Fibroblast of lung (primary cell): Measurements from ENCODE around the gene GRB10.

Experiments used
- EZH2 ChIP-seq: IDR thresholded peaks from 2 replicates; pipeline ENCODE4 v1.5.1; 2012; ENCODE audit warnings: low read length, control low read depth, mild to moderate bottlenecking; ENCODE audit errors: missing control alignments
- TF ChIP-seq, protein P1 (sequence below), 2 donors: IDR thresholded peaks in 1 of 2; conservative IDR thresholded peaks in 1 of 2; 1 replicate in 1 of 2; 2 replicates in 1 of 2; pipeline ENCODE4 v1.5.1; 2011 to 2012; ENCODE audit warnings: low read length in 2 of 2, control low read depth in 1 of 2, inconsistent platforms in 1 of 2, low read depth in 1 of 2, mild to moderate bottlenecking in 1 of 2

DNA sequence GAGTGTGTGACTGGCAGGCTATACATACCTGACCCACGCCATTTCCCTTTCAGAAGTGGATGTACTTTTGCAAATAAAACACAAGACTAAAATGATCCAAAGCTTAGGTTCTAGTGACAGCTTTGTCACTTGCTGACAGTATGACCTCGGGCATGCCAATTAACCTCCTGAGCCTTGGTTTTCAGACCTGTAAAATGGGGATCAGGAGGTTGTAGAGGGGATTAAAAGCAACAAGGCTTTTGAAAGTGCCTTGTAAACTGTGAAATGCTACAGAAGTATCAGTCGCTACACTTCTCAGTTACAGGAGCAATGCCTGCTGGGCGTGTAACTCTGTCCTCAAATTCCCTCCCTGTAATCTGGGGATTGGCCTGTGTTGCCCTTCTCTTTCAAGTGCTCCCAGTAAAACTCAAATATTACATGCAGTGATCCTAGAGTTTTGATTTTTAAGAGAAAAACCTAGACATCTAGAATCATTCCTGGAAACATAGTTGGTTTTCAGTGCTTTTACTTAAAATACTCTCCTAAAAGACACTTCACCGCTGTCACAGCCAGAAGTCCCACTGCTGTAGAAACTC is 8.8 kb upstream of the GRB10 start:
- no peak for TF ChIP-seq EZH2
- TF ChIP-seq, protein P1, sequence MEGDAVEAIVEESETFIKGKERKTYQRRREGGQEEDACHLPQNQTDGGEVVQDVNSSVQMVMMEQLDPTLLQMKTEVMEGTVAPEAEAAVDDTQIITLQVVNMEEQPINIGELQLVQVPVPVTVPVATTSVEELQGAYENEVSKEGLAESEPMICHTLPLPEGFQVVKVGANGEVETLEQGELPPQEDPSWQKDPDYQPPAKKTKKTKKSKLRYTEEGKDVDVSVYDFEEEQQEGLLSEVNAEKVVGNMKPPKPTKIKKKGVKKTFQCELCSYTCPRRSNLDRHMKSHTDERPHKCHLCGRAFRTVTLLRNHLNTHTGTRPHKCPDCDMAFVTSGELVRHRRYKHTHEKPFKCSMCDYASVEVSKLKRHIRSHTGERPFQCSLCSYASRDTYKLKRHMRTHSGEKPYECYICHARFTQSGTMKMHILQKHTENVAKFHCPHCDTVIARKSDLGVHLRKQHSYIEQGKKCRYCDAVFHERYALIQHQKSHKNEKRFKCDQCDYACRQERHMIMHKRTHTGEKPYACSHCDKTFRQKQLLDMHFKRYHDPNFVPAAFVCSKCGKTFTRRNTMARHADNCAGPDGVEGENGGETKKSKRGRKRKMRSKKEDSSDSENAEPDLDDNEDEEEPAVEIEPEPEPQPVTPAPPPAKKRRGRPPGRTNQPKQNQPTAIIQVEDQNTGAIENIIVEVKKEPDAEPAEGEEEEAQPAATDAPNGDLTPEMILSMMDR (conservative IDR thresholded peaks at IDR 0.05 in 1 of 2, IDR thresholded peaks at IDR 0.05 in 1 of 2; ENCODE audit: low read depth in 1 of 2, low read length in 2 of 2) = no peak
